ENCODE data around the gene FIGNL1. TPM values are rescaled to one million over a fixed set of nuclear protein-coding genes. Genes with fewer than 3 reads are reported as not detected.

Gene FIGNL1
- polyA plus RNA-seq (2013, experiment 1 of 2; ENCODE audit: insufficient read length), result 11.9 TPM
- 11.5 TPM for polyA plus RNA-seq (2013, experiment 2 of 2; ENCODE audit: insufficient read length)

- peak; percentile 75 for DNase-seq
Measured at GRCh38 chr7:50449881-50450589, at the start of gene FIGNL1. Gene FIGNL1, minus strand, starts transcription at chr7:50450350. Its CDS starts 3,063 bp downstream, at chr7:50447287.

GRCh38 chr7:50499092-50499491 lies 48.9 kb upstream of the FIGNL1 start:
- no peak for DNase-seq

GRCh38 chr7:50497968-50498367 lies 47.8 kb upstream of the FIGNL1 start:
- no peak for DNase-seq

GRCh38 chr7:50497068-50497642 lies 47.0 kb upstream of the FIGNL1 start:
- peak; percentile 14 for DNase-seq

GRCh38 chr7:50496569-50496968 lies 46.4 kb upstream of the FIGNL1 start:
- DNase-seq, result no peak

- DNase-seq, result no peak
Measured at GRCh38 chr7:50495746-50496145, 45.6 kb upstream of the FIGNL1 start.

- DNase-seq, result no peak
Measured at GRCh38 chr7:50492770-50493519, 42.8 kb upstream of the FIGNL1 start.

GRCh38 chr7:50491943-50492342 lies 41.8 kb upstream of the FIGNL1 start:
- no peak for DNase-seq

- DNase-seq, result no peak
Measured at GRCh38 chr7:50491209-50491608, 41.1 kb upstream of the FIGNL1 start.

GRCh38 chr7:50488379-50488778 lies 38.2 kb upstream of the FIGNL1 start:
- no peak for DNase-seq

- DNase-seq, result no peak
Measured at GRCh38 chr7:50486512-50486911, 36.4 kb upstream of the FIGNL1 start.

- DNase-seq, result no peak
Measured at GRCh38 chr7:50481867-50482266, 31.7 kb upstream of the FIGNL1 start.

- DNase-seq, result no peak
Measured at GRCh38 chr7:50480797-50481196, 30.6 kb upstream of the FIGNL1 start.

- no peak for DNase-seq
Measured at GRCh38 chr7:50479743-50480517, 29.8 kb upstream of the FIGNL1 start.

- no peak for DNase-seq
Measured at GRCh38 chr7:50477640-50478039, 27.5 kb upstream of the FIGNL1 start.

- no peak for DNase-seq
Measured at GRCh38 chr7:50476953-50477625, 26.9 kb upstream of the FIGNL1 start.

- no peak for DNase-seq
Measured at GRCh38 chr7:50475340-50475739, 25.2 kb upstream of the FIGNL1 start.

- no peak for DNase-seq
Measured at GRCh38 chr7:50474382-50475160, 24.4 kb upstream of the FIGNL1 start.

GRCh38 chr7:50473531-50473930 lies 23.4 kb upstream of the FIGNL1 start:
- DNase-seq, result no peak

GRCh38 chr7:50472427-50472826 lies 22.3 kb upstream of the FIGNL1 start:
- no peak for DNase-seq

- DNase-seq, result no peak
Measured at GRCh38 chr7:50471970-50472369, 21.8 kb upstream of the FIGNL1 start.

Measured in fibroblast of skin of abdomen (primary cell).